Activated naive CD8-positive, alpha-beta T cell (primary cell): Measurements from ENCODE around the gene IQCB1.
"Not testable (repeated sequence)": the region's sequence is repeated elsewhere in the genome, so short reads cannot be mapped to it uniquely, and the experiment has no call there.

ENCODE experiments used
- H3K27ac Mint-ChIP-seq: one replicate; pipeline ENCODE4 v1.8.0; 2021; ENCODE audit warnings: mixed read lengths
- H3K27me3 Mint-ChIP-seq: one replicate; pipeline ENCODE4 v1.8.0; 2021; ENCODE audit warnings: mixed read lengths
- H3K36me3 Mint-ChIP-seq: one replicate; pipeline ENCODE4 v1.8.0; 2021; ENCODE audit warnings: mixed read lengths
- H3K4me1 Mint-ChIP-seq: one replicate; pipeline ENCODE4 v1.8.0; 2021; ENCODE audit warnings: low read depth, mixed read lengths
- H3K4me3 Mint-ChIP-seq: one replicate; pipeline ENCODE4 v1.8.0; 2021; ENCODE audit warnings: mild to moderate bottlenecking, mixed read lengths
- H3K9me3 Mint-ChIP-seq: one replicate; pipeline ENCODE4 v1.8.0; 2021; ENCODE audit warnings: low read depth, mixed read lengths

IQCB1 gene

DNA sequence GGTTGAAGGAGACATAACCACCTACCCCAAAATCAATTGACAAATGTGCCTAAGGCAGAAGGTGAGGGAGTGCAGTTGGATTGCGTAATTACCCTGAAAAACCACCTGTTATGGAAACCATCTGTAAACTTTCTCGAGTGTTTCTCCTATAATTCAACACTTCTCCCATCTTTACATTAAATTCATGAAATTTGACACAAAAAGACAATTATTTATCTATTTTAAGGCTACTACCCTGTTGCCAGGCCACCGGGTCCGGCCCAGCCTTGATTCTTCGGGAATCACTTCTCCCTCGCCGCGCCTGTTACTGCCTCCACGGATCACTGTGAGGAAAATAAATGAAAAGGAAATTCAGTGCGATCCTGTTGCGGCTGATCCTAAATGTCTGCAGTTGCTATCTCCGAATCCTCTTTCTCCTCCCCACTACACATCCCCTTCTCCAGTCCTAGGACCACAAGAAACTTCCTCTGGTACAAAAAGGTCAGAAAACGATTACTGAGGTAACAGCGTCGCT, 646 bp downstream of the IQCB1 start:
- H3K4me3 Mint-ChIP-seq: peak overlapping the region; percentile 98
- peak overlapping the region; percentile 93 for H3K27ac Mint-ChIP-seq
- H3K9me3 Mint-ChIP-seq: no peaks in the 10 kb centered on the region
- H3K36me3 Mint-ChIP-seq: peaks cover 12% of the 10 kb centered on the region
- H3K27me3 Mint-ChIP-seq: no peaks in the 10 kb centered on the region
- H3K4me1 Mint-ChIP-seq: peaks cover 58% of the 10 kb centered on the region

DNA sequence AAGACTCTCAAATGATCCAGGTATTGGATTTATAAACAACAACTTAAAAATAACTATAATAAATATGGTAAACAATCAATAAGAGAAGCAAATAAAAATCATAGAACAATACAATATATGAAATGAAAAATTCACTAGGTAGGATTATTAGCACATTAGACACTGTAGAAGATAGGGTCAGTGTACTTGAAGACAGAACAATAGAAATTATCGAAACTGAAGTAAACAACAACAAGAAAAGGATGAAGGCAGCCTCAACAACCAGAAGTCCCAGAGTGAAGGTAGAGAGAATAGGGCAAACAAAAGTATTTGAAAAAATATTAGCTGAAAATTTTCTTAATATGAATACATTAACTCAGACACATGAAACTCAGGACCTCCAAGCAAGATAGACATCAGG, 11.9 kb downstream of the IQCB1 start:
- peaks cover 64% of the 10 kb centered on the region for H3K36me3 Mint-ChIP-seq
- H3K4me1 Mint-ChIP-seq: peaks cover 31% of the 10 kb centered on the region
- no peak overlapping the region for H3K27ac Mint-ChIP-seq
- H3K27me3 Mint-ChIP-seq: no peaks in the 10 kb centered on the region
- peaks cover 9% of the 10 kb centered on the region for H3K9me3 Mint-ChIP-seq
- no peak overlapping the region for H3K4me3 Mint-ChIP-seq

DNA sequence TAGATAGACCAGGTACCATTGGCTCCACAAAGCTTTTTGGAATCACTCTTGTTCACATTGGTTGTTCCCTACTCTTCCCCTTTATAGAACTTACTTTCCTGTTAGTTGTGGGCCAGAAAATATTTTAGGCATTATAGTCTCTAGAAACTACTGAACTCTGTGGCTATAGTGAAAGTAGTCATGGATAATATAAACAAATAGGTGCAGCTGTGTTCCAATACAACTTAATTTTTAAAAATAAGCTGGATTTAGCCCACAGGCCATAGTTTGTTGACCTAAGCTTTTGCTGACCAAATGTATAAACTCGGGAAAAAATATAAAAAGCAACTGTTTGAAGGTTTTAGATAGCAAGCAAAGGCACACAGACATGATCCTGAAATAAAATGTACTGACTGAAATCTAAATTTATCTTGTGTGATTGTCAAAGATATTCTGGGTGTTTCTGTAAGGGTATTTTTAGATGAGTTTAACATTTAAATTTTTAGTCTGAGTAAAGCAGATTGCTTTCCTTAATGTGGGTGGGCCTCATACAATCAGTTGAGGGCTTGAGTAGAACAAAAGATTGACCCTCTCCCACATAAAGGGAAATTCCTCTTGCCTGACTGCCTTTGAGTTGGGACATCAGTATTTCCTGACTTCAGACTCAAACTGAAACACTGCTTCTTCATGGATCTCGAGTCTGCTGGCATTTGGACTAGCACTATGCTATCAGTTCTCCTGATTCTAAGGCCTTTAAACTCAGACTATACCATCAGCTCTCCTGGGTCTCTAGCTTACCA, 13.2 kb downstream of the IQCB1 start:
- Mint-ChIP-seq H3K27ac (no peak overlapping the region), H3K4me1 (peaks cover 40% of the 10 kb centered on the region), H3K27me3 (no peaks in the 10 kb centered on the region), H3K36me3 (peaks cover 64% of the 10 kb centered on the region), H3K9me3 (peaks cover 9% of the 10 kb centered on the region), H3K4me3 (no peak overlapping the region)

DNA sequence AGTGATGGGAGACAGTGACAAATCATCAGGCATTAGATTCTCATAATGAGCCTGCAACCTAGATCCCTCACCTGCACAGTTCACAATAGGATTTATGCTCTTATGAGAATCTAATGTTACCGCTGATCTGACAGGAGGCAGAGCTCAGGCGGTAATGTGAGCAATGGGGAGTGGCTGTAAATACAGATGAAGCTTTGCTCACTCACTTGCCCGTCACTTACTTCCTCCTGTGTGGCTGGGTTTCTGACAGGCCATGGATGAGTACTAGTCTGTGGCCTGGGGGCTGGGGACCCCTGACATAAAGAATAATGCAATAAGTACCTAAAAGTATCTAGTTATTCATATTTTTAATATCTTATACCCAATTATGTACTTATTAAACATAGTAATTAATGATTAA, 15.6 kb downstream of the IQCB1 start:
- Mint-ChIP-seq H3K27ac (no peak overlapping the region), H3K36me3 (peaks cover 65% of the 10 kb centered on the region), H3K4me3 (no peak overlapping the region), H3K27me3 (no peaks in the 10 kb centered on the region), H3K9me3 (peaks cover 9% of the 10 kb centered on the region), H3K4me1 (peaks cover 53% of the 10 kb centered on the region)

DNA sequence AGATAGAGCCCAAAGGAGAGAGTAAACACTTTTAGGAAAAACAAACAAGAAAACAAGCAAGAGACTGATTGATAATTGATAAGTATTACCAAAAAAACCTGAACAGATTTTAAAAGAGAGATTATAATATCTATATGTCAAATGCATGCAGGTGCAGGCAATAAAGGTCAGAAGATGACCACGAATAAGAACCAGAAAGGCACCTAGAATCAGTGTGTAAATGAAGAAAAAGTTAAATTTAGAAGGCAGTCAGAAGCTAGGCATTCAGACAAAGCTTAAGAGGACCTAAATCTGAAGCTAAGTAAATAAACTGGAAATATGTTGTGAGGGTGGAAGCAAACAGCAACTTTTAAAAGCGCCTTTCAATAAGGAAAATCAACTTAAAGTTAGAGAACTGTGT, 16.3 kb downstream of the IQCB1 start:
- H3K4me1 Mint-ChIP-seq: peaks cover 59% of the 10 kb centered on the region
- no peaks in the 10 kb centered on the region for H3K27me3 Mint-ChIP-seq
- H3K9me3 Mint-ChIP-seq: peaks cover 9% of the 10 kb centered on the region
- H3K4me3 Mint-ChIP-seq: no peak overlapping the region
- H3K27ac Mint-ChIP-seq: no peak overlapping the region
- H3K36me3 Mint-ChIP-seq: peaks cover 59% of the 10 kb centered on the region

DNA sequence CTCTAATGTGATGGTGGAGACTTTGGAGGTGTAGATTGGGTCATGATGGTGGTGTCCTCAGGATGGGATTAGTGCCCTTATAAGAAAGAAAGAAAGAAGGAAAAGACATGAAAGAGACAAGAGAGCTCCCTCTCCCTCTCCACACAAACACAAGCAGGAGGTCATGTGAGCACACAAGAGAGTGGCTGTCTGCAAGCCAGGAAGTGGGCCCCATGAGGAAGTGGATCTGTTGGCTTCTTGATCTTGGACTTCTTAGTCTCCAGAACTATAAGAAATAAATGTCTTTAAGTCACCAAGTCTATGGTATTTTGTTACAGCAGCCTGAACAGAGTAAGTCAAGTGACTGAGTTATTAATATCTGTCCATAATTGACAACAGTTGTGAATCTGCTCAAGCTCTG, 17.1 kb downstream of the IQCB1 start:
- H3K27me3 Mint-ChIP-seq: no peaks in the 10 kb centered on the region
- no peak overlapping the region for H3K27ac Mint-ChIP-seq
- H3K9me3 Mint-ChIP-seq: peaks cover 3% of the 10 kb centered on the region
- H3K4me3 Mint-ChIP-seq: no peak overlapping the region
- peaks cover 52% of the 10 kb centered on the region for H3K36me3 Mint-ChIP-seq
- peaks cover 64% of the 10 kb centered on the region for H3K4me1 Mint-ChIP-seq

DNA sequence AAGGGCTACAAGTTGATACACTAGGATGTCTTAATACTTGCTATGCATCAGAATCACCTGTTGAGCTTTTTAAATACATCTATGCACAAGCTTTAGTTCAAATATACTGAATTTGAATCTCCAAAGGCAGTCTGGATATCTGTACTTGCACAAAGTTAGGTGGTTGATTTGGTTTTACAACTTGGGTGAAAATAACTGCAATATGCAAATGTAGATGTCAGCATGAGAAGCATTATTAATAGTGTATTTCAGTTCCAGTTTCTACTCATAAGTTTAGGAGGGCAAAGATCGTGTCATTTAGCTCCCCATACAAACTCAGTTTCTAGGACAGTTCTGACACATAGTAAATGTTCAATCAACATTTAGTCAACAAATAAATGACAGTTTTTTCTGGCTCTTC, 25.6 kb downstream of the IQCB1 start:
- Mint-ChIP-seq H3K27ac (no peak overlapping the region), H3K4me3 (no peak overlapping the region), H3K4me1 (peaks cover 17% of the 10 kb centered on the region), H3K27me3 (no peaks in the 10 kb centered on the region), H3K9me3 (no peaks in the 10 kb centered on the region), H3K36me3 (peaks cover 32% of the 10 kb centered on the region)

DNA sequence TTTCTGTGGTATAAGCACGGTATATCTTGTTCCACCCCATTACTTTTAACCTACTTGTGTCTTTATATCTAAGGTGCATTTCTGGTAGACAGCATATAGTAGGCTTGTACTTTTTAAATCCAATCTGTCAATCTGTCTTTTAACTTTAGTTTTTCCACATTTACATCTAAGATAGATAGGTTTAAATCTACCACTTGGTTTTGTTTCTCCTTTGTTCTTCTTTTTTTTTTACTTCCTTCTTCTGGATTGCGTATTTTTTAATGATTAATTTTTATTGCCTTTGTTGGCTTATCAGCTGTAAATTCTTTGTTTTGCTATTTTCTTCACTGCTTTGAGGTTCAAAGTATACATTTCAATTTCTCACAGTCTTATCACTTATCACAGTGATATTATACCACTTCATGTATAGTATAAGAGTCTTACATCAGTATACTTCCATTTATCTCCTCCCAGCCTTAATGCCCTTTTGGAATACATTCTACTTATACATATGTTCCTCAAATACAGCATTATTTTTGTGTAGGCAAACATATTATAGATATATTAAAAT, 31.0 kb downstream of the IQCB1 start:
- no peak overlapping the region for H3K4me3 Mint-ChIP-seq
- no peak overlapping the region for H3K27ac Mint-ChIP-seq
- H3K27me3 Mint-ChIP-seq: no peaks in the 10 kb centered on the region
- peaks cover 22% of the 10 kb centered on the region for H3K36me3 Mint-ChIP-seq
- H3K9me3 Mint-ChIP-seq: no peaks in the 10 kb centered on the region
- H3K4me1 Mint-ChIP-seq: peaks cover 7% of the 10 kb centered on the region

DNA sequence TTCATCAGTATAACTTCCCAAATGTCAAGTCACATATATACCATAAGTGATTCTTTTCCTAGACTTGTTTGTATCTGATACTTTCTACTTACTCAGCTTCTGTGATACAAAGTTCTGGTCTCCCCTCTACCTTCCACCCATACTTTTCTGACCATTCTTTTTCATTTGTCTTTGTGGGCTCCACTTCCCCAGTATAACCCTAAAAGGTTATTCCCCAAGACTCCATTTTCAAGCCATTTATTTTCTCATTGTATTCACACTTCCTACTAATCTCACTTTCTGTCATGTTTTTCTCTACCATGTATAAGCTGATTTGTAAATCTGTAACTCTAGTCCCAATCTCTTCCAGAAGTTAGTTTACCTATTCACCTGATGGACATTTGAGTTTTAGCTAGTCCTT, 34.0 kb downstream of the IQCB1 start:
- H3K27me3 Mint-ChIP-seq: no peaks in the 10 kb centered on the region
- H3K36me3 Mint-ChIP-seq: peaks cover 22% of the 10 kb centered on the region
- no peaks in the 10 kb centered on the region for H3K9me3 Mint-ChIP-seq
- no peak overlapping the region for H3K4me3 Mint-ChIP-seq
- H3K4me1 Mint-ChIP-seq: peaks cover 8% of the 10 kb centered on the region
- no peak overlapping the region for H3K27ac Mint-ChIP-seq

DNA sequence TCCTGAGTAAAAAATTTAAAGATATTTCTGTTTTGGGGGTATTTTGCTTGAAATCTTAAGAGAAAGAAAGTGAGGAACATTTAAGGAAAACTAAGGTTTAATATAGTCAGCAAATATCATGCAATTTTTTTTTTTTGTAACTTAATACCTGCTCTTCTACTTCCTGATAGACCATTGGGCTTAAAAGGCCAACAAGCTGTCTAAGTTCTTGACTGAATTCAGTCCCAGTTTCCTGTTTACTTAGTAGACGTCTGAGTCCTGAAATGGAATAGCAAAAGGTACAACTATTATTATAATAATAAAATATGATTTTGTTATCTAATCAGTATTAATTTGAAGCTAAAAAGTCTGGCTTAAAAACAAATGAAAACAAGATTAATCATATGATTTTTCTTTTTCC, 37.9 kb downstream of the IQCB1 start:
- H3K4me1 Mint-ChIP-seq: peaks cover 6% of the 10 kb centered on the region
- H3K27ac Mint-ChIP-seq: no peak overlapping the region
- peaks cover 15% of the 10 kb centered on the region for H3K36me3 Mint-ChIP-seq
- no peaks in the 10 kb centered on the region for H3K27me3 Mint-ChIP-seq
- H3K4me3 Mint-ChIP-seq: no peak overlapping the region
- no peaks in the 10 kb centered on the region for H3K9me3 Mint-ChIP-seq

DNA sequence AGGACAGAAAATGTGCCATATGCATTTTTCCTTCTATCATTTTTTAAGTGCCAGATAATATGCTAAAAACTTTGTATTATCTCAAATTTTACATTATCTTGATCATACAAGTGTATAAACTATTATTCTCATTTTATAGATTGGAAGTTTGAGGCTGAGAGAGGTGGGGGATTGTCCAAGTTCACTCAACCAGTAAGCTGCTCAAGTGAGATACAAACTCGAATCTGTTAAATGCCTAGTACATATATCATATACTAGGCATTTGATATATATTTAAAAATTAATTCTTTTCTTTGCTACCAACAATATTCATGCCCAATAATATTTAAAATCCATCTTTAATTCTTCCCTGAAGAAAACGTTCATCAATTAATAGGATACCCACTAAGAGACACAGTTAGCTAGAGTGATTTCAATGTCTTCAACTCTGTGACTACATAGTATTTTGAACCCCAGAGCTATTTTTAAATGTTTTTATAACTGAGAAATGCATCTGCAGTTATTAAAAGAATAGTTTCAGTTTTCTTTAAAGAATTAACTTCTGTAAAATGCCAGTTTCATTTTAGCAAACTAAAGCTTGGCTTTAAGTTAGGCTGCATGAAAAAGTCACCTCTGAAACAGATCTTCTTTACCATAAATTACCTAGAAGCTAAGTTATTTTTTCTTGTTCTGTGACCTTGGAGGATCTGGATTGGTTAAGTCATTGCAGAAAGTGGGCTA, 40.4 kb downstream of the IQCB1 start:
- Mint-ChIP-seq H3K4me3 (no peak overlapping the region), H3K27me3 (no peaks in the 10 kb centered on the region), H3K27ac (no peak overlapping the region), H3K36me3 (peaks cover 17% of the 10 kb centered on the region), H3K4me1 (peaks cover 1% of the 10 kb centered on the region), H3K9me3 (no peaks in the 10 kb centered on the region)

DNA sequence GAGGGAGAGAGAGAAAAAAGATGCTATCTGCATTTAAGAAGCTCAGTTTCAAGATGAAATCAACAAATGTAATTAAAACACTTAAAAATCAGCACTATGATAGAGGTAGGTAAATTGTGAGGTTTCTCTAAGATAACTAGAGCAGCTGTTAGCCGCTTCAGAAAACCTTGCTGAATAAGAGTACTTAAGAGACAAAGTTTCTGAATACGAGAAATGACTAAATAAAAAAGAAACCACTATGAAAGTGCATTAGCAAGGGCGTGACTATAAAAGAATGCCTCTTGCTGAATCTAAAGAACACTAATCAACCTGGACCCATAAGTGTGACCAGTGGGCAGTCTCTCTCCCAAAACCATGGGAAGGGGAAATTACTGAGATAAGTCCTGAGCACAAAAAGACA, 41.8 kb downstream of the IQCB1 start:
- no peak overlapping the region for H3K27ac Mint-ChIP-seq
- no peaks in the 10 kb centered on the region for H3K27me3 Mint-ChIP-seq
- H3K4me1 Mint-ChIP-seq: peaks cover 1% of the 10 kb centered on the region
- H3K36me3 Mint-ChIP-seq: peaks cover 27% of the 10 kb centered on the region
- H3K4me3 Mint-ChIP-seq: no peak overlapping the region
- no peaks in the 10 kb centered on the region for H3K9me3 Mint-ChIP-seq

DNA sequence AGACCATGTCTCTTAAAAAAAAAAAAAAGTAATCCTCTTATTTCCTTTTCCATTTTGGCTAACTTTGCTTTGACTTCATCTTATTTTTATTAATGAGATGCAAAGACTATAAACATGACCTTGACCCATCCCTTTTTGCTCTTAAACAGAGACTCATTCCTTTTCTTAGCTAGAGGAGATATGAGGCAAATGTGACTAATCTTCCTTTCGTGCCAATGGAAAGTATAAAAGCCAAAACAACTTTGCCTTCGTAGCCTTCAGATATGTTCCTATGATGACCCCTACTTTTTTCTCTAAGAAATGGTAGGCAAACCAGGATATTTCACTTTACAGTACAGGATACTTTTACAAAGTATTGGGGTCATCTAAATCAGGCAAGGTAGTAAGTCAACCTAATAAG, 48.4 kb downstream of the IQCB1 start:
- Mint-ChIP-seq H3K9me3 (no peaks in the 10 kb centered on the region), H3K27ac (no peak overlapping the region), H3K4me3 (no peak overlapping the region), H3K36me3 (peaks cover 30% of the 10 kb centered on the region), H3K27me3 (no peaks in the 10 kb centered on the region), H3K4me1 (no peaks in the 10 kb centered on the region)

DNA sequence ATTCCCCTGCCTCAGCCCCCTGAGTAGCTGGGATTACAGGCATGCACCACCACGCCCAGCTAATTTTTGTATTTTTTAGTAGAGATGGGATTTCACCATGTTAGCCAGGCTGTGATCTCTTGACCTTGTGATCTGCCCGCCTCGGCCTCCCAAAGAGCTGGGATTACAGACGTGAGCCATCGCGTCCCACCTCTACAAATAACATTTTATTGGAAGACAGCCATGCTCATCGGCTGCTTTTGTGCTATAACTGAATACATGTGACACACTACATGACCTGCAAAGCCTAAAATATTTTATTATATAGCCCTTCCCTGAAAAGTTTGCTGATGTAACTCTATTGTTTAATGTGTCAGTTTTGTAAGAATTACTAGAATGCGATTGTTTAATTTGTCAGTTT, 52.1 kb downstream of the IQCB1 start:
- H3K27ac Mint-ChIP-seq, H3K4me1 Mint-ChIP-seq, H3K4me3 Mint-ChIP-seq, H3K27me3 Mint-ChIP-seq, H3K9me3 Mint-ChIP-seq: not testable (repeated sequence)
- peaks cover 42% of the 10 kb centered on the region for H3K36me3 Mint-ChIP-seq

DNA sequence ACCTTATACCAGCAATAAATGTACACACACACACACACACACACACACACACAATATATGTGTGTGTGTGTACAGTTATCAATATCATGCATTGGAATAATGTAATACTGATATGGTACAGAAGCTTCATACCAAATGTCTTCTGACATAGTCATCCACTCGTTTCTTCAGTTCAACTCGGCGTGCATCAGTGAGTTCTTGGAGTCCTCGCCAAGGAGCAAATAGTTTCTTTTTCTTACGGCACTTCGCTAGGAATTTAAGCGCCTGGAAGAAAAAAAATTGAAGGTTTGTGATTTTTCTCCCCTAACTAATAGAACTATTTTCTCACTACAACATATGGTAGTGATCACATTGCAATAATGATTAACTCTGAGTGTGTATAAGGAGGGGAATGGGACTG, 53.2 kb downstream of the IQCB1 start:
- peaks cover 43% of the 10 kb centered on the region for H3K36me3 Mint-ChIP-seq
- H3K27me3 Mint-ChIP-seq: no peaks in the 10 kb centered on the region
- H3K9me3 Mint-ChIP-seq: no peaks in the 10 kb centered on the region
- no peaks in the 10 kb centered on the region for H3K4me1 Mint-ChIP-seq
- no peak overlapping the region for H3K27ac Mint-ChIP-seq
- no peak overlapping the region for H3K4me3 Mint-ChIP-seq
